Measurements from ENCODE around the gene EFNA4. TPM values are rescaled to one million over a fixed set of nuclear protein-coding genes. Genes with fewer than 3 reads are reported as not detected.

Gene EFNA4
- total and polyA plus RNA-seq, 9 of the 15 experiments (the other 6 are each of a cell fraction or from before 2014, with no cell fraction given), result 0.68 to 7.4 (median 6.1) TPM

GRCh38 chr1:155017041-155017945 is 46.2 kb upstream of the EFNA4 start (continued):
- TF ChIP-seq MGA (IDR thresholded peaks at IDR 0.05) (no peak), ZNF23 (CRISPR knock-in tag; IDR thresholded peaks at IDR 0.05) (no peak), ZNF121 (CRISPR knock-in tag; conservative IDR thresholded peaks at IDR 0.05) (no peak), SRSF1 (IDR thresholded peaks at IDR 0.05; ENCODE audit: low read depth, low read length) (no peak), HMG20A (CRISPR knock-in tag; conservative IDR thresholded peaks at IDR 0.05) (no peak), FOSL1 (tag; conservative IDR thresholded peaks at IDR 0.05) (peak; percentile 87), SETDB1 (IDR thresholded peaks at IDR 0.05; ENCODE audit: low read length) (no peak), GABPB2 (CRISPR knock-in tag; conservative IDR thresholded peaks at IDR 0.05) (no peak; the same call in 1 of the 2 replicates), WHSC1 (IDR thresholded peaks at IDR 0.05; ENCODE audit: low read length) (no peak), RBM39 (optimal IDR thresholded peaks at IDR 0.05; ENCODE audit: low read depth, low read length) (no peak), ARID4B (CRISPR knock-in tag; IDR thresholded peaks at IDR 0.05) (peak; percentile 73), ZFP30 (CRISPR knock-in tag; IDR thresholded peaks at IDR 0.05; ENCODE audit: borderline replicate concordance) (no peak)

Data from K562 (cell line).